GM11168 (cell line): ENCODE results near the gene PLGRKT.
"Not testable (repeated sequence)": the region's sequence is repeated elsewhere in the genome, so short reads cannot be mapped to it uniquely, and the experiment has no call there.

Experiments
- in situ Hi-C: fragments of 300-500 bp; cut with MboI; formaldehyde crosslinking; loops from one replicate; pipeline ENCODE4 v1.12.0; 2022; ENCODE audit warnings: low sequenced_read_pairs; ENCODE audit not compliant: unreplicated experiment

PLGRKT gene, protein sequence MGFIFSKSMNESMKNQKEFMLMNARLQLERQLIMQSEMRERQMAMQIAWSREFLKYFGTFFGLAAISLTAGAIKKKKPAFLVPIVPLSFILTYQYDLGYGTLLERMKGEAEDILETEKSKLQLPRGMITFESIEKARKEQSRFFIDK

DNA sequence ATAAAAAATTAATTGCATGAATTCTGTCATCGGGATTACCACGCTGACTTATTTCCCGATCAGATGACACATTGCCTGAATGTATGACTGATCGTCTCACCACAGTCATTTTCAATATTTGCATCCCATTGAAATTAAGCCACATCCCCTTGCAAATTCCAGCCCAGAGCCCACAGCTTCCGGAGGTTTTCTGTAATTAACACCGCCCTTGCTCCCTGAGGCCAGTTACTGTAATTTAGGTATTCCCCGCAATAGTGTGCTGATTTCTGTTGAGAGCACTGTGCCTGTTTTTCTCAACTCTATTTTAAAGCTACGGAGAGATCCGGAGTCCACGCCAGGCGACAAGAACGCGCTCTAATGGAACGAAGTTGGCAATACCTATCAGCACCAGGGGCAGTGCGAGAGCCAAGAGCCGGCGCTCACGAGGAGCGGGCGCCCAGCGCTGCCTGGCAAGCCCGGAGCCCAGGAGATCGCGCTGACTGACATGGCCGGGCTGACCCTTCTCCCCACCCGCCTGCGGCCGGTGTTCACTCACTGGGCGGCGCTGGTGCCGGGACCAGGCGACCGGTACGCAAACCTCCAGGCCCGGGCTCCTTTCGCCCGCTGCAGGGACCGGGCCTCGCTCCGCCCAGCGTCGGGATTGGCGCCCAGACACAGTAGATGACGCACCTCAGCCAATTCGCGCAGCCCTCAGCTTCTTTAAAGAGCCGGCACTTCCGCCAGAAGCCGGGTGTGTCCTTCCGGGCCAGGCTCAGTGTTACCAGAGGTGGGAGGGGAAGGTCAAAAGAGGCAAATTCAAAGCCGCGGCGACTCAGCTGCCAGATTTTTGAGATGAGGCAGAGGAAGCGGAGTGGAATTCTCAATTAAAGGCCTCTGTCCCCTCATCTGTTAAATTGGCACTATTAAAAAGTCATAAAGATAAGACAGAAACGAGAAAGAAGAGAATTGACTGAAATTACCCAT is at the start of gene PLGRKT:
Gene PLGRKT, minus strand, starts transcription at position 672 of the 963 bp plus-strand sequence. CDS start 5,948 bp downstream, outside the sequence.
- in situ Hi-C loops: loop anchor here (25.0 kb wide), 1 partner anchor 675 kb away; no protein-coding TSS in a partner anchor

DNA sequence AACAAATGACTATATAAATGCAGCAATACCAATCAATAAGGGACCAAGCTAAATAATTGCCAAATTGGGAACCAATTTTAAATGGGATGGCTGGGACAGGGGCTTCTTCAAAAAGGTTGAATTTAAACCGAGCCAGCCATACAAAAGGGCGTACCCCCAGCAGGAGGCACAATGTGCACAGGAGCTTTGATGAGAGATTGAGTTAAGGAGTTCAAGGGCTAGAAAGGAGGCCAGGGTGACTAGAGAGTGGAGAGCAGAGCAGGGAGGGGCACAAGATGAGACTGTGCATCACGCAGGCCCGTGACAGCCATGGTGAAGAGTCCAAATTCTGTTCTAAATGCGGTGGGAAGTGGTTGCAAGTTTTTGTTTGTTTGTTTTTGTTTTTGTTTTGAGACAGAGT is 49.3 kb upstream of the PLGRKT start:
- in situ Hi-C loops: no loop called here

DNA sequence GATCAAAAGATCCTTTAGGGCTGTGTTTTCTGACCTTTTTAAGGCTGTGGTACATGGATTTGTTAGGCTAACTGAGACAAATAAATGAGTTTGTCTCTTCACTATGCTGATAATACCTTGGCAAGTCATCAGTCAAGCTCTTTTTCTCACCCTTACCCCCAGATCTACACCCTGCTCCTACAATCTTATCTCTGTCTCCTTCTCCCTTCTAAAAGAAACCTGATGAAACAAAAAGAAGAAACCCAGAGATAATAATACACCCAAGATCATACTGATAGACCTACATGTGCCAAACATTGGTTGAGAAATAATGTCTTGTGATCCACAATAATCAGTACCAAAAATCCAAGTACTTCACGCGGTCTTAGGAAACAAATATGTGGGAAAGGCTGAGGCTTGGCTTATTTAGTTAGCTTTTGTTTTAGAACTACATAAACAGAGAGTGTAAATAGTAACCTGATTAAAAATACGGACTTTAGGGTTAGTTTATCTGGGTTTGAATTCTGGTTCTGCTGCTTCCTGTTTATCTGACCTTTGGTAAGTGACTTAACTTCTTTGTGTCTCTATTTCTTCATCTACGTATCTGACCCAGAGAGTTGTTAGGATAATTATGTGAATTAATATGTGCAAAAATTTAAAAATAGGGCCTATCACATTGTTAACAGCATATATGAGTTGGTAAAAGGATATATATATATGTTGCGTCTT is 47.8 kb upstream of the PLGRKT start:
- in situ Hi-C loops: no loop called here

DNA sequence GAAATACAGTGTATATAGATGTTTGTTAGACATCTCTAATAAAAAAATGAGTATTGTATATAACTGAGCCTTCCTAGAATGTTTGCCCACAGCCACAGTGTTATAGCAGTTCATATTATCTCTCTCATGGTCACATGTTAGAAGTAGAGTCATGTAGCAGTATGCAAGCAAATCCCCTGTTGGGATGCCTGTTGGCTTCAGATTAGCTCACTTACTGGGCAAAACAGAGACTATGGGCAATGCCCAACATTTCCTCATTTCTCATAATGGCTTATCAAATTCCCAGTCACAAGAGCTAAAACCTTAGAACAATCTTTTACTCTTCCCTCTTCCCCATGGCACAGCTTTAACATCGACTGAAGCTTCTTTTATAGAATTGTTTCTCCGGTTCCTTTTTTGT is 45.6 kb upstream of the PLGRKT start:
- in situ Hi-C loops: no loop called here

DNA sequence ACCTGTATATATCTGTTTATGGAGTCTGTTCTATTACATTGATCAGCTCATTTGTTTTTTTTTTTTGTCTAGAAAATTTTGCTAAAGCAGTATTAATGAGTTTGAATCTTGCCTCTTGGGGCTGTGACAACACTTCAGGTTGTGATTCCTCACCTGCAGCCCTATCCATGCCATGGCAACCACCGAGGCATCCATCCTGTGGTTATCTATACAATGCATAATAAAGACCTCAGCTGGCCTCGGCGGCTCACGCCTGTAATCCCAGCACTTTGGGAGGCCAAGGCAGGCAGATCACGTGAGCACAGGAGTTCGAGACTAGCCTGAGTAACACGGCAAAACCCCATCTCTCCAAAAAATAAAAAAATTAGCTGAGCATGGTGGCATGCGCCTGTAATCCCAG is 44.5 kb upstream of the PLGRKT start:
- in situ Hi-C loops: no loop called here

DNA sequence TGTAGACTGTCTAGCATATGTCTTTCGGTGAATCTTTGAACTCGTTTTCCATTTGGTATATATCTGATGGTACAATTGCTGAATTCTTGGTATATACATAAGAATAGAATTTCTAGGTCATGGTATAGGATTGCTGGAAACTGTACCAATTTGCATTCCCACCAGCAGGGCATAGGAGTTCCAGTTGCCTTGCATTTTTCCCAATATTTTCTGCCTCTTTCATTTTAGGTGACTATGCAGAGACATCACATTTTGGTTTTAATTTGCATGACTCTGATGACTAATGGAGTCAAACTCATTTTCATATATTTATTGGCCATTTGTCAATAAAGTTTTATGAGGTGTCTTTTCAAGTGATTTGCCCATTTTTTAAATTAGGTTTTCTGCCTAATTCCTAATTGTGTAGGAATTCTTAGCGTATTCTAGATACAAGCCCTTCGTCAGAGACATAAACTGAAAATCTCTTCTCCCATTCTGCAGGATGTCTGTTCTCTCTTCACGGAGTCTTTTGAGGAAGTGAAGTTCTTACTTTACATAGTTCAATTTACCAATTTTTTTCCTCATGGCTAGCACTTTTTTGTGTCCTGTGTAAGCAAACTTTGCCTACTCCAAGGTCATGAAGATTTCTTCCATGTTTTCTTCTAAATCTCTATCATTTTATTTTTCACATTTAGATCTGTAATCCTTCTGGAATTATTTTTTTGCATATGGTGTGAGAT is 43.8 kb upstream of the PLGRKT start:
- in situ Hi-C loops: no loop called here

DNA sequence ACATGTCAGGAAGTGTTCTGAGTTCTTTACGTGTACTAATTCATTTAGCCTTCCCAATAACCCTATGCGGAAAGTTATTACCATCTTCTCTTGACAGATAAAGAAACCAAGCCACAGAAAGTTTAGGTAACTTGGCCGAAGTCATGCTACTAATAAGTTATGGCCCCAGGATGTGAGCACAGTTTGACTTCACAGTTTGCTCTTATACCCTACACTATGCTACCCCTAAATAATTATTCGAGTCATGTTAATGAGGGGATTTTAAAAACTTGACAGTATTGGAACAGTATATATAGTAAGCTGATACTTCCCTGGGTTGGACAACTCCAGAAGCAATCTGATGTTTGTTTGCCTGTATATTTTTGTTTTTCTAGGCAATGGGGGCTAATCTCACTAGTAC is 43.2 kb upstream of the PLGRKT start:
- in situ Hi-C loops: no loop called here

DNA sequence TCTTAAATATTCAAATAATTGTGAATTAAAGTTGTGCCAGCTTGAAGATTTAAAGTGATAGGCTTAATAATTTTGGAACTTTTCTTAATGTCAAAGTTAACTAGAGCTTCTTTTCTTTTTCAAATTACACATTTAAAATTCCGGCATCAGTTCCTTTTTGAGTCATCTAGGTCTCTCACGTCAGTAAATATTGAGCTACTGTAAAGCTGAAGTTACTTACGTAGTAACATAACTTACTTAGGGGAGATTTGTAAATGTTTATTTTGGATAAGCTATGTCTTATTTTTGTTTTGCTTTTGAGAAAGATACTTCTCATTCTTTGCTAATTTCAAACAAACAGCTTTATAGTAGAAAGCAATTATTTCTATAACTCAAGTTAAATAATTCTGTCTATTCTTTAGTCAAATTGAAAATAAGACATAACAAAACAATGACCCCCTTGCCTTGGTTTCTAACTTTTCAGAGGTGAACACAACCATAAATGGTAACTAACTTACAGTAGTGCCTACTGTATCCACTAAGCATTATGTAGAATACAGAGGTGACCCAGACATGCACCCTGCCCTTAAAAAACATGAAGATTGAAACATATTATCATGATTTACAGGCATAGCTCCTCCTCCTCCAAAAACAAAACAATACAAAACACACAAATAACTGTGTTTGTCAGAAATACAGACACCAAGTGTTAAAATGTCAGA is 42.4 kb upstream of the PLGRKT start:
- in situ Hi-C loops: no loop called here

DNA sequence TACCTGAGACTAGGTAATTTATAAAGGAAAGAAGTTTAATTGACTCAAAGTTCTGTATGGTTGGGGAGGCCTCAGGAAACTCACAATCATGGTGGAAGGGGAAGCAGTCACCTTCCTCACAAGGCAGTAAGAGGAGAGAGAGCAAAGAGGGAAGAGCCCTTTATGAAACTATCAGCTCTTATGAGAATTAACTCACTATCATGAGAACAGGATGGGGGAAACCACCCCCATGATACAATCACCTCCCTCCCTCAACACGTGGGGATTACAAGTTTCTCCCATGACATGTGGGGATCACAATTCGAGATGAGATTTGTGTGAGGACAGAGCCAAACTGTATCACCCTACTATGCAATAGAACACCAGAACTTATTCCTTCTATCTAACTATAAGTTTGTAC is 40.5 kb upstream of the PLGRKT start:
- in situ Hi-C loops: no loop called here

DNA sequence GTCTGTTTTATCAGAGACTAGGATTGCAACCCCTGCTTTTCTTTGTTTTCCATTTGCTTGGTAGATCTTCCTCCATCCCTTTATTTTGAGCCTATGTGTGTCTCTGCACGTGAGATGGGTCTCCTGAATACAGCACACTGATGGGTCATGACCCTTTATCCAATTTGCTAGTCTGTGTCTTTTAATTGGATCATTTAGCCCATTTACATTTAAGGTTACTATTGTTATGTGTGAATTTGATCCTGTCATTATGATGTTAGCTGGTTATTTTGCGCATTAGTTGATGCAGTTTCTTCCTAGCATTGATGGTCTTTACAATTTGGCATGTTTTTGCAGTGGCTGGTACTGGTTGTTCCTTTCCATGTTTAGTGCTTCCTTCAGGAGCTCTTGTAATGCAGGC is 37.9 kb upstream of the PLGRKT start:
- in situ Hi-C loops: not testable (repeated sequence)

DNA sequence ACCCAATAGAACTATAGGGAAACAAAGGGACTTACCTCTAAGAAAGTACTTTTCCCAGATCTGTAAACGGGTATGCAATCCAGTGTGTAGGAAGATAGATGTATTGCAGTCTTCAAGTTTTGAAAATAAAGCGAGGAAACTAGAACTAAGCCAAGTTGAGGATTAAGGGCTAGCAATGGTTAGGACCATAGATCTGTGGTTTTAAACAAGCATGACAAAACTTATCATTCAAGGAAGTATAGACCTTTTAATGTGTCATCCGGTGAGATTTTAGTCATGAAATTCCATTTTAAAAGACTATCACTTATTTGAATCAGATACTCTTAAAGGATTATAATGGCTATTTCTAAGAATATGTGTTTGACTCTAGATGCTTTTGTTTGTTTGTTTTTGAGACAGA is 33.1 kb upstream of the PLGRKT start:
- in situ Hi-C loops: no loop called here

DNA sequence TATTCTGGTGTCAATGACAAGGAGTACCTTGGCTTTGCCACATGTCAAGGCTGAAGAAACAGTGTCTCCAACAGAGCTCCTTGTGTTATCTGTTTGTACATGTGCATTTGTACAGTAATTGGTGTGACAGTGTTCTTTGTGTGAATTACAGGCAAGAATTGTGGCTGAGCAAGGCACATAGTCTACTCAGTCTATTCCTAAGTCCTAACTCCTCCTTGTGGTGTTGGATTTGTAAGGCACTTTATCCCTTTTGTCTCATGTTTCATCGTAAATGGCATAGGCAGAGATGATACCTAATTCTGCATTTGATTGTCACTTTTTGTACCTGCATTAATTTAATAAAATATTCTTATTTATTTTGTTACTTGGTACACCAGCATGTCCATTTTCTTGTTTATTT is 32.4 kb upstream of the PLGRKT start:
- in situ Hi-C loops: no loop called here

DNA sequence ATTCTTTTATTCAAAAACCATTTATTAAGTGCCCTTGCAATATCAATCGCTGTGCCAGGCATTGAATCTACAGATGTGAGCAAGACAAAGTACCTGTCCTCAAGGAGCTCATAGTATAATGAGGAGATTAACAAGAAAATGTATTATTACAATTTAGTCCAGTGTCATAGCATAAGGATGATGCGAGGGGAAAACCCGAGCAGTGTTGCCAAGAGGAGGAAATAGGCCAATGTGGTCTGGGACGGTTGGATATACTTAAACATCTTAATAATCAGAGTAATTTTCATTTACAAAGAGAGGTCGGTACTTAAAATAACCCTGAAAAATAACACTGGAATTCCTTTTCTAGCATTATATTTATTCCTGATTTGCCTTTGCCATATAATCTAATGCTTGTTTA is 31.1 kb upstream of the PLGRKT start:
- in situ Hi-C loops: no loop called here

DNA sequence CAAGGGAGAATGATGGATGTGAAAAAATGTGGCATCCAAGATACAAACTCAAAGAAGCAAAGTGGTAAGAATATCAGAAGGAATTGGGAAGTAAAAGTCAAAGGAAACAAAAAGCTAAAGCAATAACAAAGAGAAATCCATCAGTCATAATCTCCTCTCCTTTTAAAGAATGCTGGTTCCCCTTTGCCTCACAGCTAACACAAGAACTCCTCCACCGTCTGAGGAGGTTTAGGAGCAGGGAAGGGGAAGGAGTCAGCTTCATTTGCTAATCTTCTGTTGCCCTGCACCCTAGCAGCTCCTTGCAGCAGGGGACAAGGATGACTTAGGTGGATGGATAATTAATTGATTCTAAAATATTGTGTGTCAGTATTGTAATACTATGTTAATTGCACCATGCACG is 29.0 kb upstream of the PLGRKT start:
- in situ Hi-C loops: no loop called here

DNA sequence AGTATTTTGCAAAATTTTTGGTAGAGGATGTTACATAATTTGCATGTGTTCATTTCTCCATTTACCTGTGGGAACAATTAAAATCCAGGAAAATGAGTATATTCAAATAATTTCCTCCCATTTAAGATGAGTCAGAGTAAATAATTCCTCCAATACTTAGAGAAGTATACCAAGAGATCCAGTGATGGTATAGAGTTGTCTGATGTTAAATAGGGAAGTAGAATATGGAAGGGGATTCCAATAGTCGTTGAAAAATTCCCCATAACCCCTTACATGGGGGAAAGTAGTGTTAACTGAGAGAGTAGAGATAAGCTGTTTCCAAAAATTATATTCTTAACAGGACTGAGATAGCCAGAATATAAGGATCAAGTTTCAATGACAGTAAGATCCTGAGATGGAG is 28.3 kb upstream of the PLGRKT start:
- in situ Hi-C loops: no loop called here

DNA sequence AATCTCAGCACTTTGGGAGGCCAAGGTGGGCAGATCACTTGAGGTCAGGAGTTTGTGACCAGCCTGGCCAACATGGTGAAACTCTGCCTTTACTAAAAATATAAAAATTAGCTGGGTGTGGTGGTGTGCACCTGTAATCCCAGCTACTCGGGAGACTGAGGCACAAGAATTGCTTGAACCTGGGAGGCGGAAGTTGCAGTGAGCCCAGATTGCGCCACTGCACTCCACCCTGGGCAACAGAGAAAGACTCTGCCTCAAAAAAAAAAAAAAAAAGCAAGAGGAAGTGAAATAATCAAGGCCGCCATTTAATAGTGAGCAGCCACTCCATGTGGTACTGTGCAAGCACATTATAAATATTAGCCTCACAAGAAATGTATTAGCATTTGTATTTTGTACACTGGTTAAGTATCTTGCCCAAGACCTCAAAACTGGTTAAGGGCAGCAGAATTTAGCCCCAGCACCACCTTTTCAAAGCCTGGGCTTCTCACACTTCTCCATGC is 27.2 kb upstream of the PLGRKT start:
- in situ Hi-C loops: not testable (repeated sequence)

DNA sequence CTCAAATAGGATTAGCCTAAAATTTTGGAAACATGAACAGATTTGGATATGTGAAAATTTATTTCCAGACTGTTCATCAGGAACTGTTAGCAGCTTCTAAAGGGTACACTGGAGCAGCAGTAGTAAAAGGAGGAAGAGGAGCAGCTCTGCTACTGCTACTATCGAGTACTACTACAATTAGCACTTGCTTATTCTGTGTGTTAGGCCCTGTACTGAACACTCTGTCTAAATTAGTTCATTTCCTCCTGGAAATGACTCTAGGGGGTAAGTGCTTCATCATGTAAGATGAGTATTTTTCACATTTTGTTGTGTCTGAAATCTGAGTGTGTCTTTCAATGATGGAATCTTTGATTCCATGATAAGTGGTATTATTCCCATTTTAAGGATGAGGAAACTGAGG is 22.4 kb upstream of the PLGRKT start:
- in situ Hi-C loops: no loop called here

DNA sequence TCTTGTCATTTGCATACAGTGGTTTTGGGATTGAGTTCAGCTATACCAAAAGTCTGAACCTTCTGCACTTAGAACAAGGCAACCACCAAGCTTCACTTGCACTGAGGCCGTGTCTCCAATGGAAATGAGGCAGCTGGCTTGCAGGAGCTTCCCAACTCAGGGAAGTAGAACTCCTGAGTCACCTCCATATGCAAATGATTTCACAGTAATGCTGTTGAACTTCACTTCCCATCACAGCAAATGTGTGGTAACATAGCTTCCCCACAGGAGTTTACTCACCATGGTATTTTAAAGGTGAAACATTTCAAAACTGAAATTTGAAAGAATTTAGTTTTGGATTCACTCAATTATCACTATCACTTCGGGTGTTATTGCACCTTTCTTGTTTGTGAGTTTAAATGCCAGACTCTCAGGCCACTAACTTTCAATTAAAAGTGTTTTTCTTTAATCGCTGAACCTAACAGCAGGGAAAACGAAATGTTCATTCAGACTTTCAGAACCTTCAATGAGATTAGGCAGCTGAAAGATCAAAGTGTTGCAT is 21.6 kb upstream of the PLGRKT start:
- in situ Hi-C loops: loop anchor here (5.0 kb wide), 1 partner anchor 133 kb away; no protein-coding TSS in a partner anchor

DNA sequence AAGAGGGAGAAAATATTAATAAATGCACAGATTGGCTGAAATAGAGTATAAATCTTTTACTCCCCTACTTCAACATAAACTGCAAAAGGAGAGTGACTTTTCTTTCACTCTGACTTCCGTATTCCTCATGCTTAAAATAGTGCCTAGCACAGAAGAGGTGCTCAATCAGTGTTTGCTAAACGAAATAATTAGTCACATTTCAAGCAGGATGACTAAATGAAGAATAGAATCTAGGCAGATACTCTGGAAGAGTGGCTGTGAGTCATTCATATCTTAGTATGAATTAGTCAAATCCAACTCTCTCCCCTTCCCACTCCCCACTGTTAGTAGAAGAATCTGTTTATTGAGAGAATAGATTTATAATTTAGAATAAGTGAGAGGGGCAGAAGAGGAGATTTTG is 17.5 kb upstream of the PLGRKT start:
- in situ Hi-C loops: loop anchor here (5.0 kb wide), 1 partner anchor 137 kb away; no protein-coding TSS in a partner anchor
